HEK293 (cell line): ENCODE data around the gene ASTN2.

Source experiments
- TCF7L2 ChIP-seq: IDR thresholded peaks from 2 replicates; pipeline ENCODE4 v1.6.1; 2011; ENCODE audit warnings: low read depth, mild to moderate bottlenecking, inconsistent platforms, low read length, moderate library complexity, borderline replicate concordance
- YY1 ChIP-seq: fragments of 450-650 bp; formaldehyde crosslinking; IDR thresholded peaks from 2 replicates; pipeline ENCODE4 v1.5.1; 2018; ENCODE audit warnings: missing biosample characterization, missing genetic modification characterization
- ZNF148 ChIP-seq: fragments of 450-650 bp; formaldehyde crosslinking; IDR thresholded peaks from 2 replicates; pipeline ENCODE4 v1.5.0; 2017; ENCODE audit warnings: missing biosample characterization, missing genetic modification characterization, borderline replicate concordance
- ZNF324 ChIP-seq: fragments of 450-650 bp; formaldehyde crosslinking; IDR thresholded peaks from 2 replicates; pipeline ENCODE4 v1.5.1; 2016; ENCODE audit warnings: missing biosample characterization, missing genetic modification characterization

GRCh38 chr9:116943970-116944369 lies 470.9 kb downstream of the ASTN2 start:
- TF ChIP-seq TCF7L2 = no peak
- no peak for TF ChIP-seq ZNF148 (tag by site-specific recombination)
- TF ChIP-seq YY1 = no peak
- no peak for TF ChIP-seq ZNF324 (tag by site-specific recombination)
